AG08395 (cell line): Measurements from ENCODE around the gene PACSIN3.
"Not testable (repeated sequence)": the region's sequence is repeated elsewhere in the genome, so short reads cannot be mapped to it uniquely, and the experiment has no call there.

Experiments used
- DNase-seq: peaks from one replicate; pipeline ENCODE4 v3.0.0; 2012; ENCODE audit warnings: mixed read lengths, low spot score

The PACSIN3 gene

GRCh38 chr11:47192111-47192510 is 5.9 kb upstream of the PACSIN3 start:
- no peak for DNase-seq

GRCh38 chr11:47191137-47191536 is 4.9 kb upstream of the PACSIN3 start:
- not testable (repeated sequence) for DNase-seq

GRCh38 chr11:47189100-47189834 is 3.0 kb upstream of the PACSIN3 start:
- DNase-seq = peak; percentile 68

- DNase-seq = no peak
Measured at GRCh38 chr11:47188259-47188658, 2.0 kb upstream of the PACSIN3 start.

GRCh38 chr11:47187723-47188122 is 1.5 kb upstream of the PACSIN3 start:
- no peak for DNase-seq

GRCh38 chr11:47186700-47187695 is 764 bp upstream of the PACSIN3 start:
- no peak for DNase-seq

GRCh38 chr11:47185305-47186075 is 744 bp downstream of the PACSIN3 start:
- DNase-seq = peak; percentile 36

GRCh38 chr11:47184711-47185304 is 1.4 kb downstream of the PACSIN3 start:
- no peak for DNase-seq

- no peak for DNase-seq
Measured at GRCh38 chr11:47183969-47184368, 2.3 kb downstream of the PACSIN3 start.

- no peak for DNase-seq
Measured at GRCh38 chr11:47183031-47183856, 3.0 kb downstream of the PACSIN3 start.

GRCh38 chr11:47182380-47182779 is 3.9 kb downstream of the PACSIN3 start:
- no peak for DNase-seq

GRCh38 chr11:47181271-47181670 is 5.0 kb downstream of the PACSIN3 start:
- DNase-seq = no peak

- DNase-seq = no peak
Measured at GRCh38 chr11:47180006-47180787, 6.0 kb downstream of the PACSIN3 start.

- peak; percentile 49 for DNase-seq
Measured at GRCh38 chr11:47179655-47179991, 6.6 kb downstream of the PACSIN3 start.

GRCh38 chr11:47178737-47179654 is 7.2 kb downstream of the PACSIN3 start:
- no peak for DNase-seq

GRCh38 chr11:47178316-47178715 is 7.9 kb downstream of the PACSIN3 start:
- no peak for DNase-seq

GRCh38 chr11:47177846-47178245 is 8.4 kb downstream of the PACSIN3 start:
- DNase-seq = no peak

- DNase-seq = peak; percentile 81
Measured at GRCh38 chr11:47177229-47177845, 8.9 kb downstream of the PACSIN3 start.
